IPS-18c (cell line): ENCODE measurements around the gene EFL1.

Source experiments
- H3K4me3 ChIP-seq: 2 replicates; pipeline ENCODE4 v1.7.0; 2013; ENCODE audit warnings: low read depth, mild to moderate bottlenecking, low read length, moderate library complexity; ENCODE audit not compliant: insufficient read depth
- H3K9me3 ChIP-seq: one replicate; pipeline ENCODE4 v1.6.1; 2013; ENCODE audit warnings: mild to moderate bottlenecking, low read length, moderate library complexity; ENCODE audit not compliant: control insufficient read depth, insufficient read depth

EFL1 gene

GRCh38 chr15:82093325-82093724, 169.2 kb downstream of the EFL1 start:
- Histone ChIP-seq H3K4me3 (no peak overlapping the region), H3K9me3 (no peaks in the 10 kb centered on the region)

- Histone ChIP-seq H3K9me3 (no peaks in the 10 kb centered on the region), H3K4me3 (no peak overlapping the region)
Observed at GRCh38 chr15:82091636-82092140, 170.8 kb downstream of the EFL1 start.

GRCh38 chr15:82086243-82086995, 176.1 kb downstream of the EFL1 start:
- Histone ChIP-seq H3K9me3 (no peaks in the 10 kb centered on the region), H3K4me3 (no peak overlapping the region)

- no peaks in the 10 kb centered on the region for H3K9me3 ChIP-seq
Observed at GRCh38 chr15:82081914-82082762, 180.4 kb downstream of the EFL1 start.

GRCh38 chr15:82080774-82081173, 181.8 kb downstream of the EFL1 start:
- H3K4me3 ChIP-seq = no peak overlapping the region
- H3K9me3 ChIP-seq = no peaks in the 10 kb centered on the region

More at GRCh38 chr15:82081914-82082762, 180.4 kb downstream of the EFL1 start:
- no peak overlapping the region for H3K4me3 ChIP-seq
